ENCODE results near the gene TCF15. TPM values are rescaled to one million over a fixed set of nuclear protein-coding genes. Genes with fewer than 3 reads are reported as not detected.

Gene TCF15
- total and polyA plus RNA-seq, 4 donors, result not detected

- DNase-seq (ENCODE audit: low spot score), result no peak
- H3K9ac ChIP-seq (ENCODE audit: low read depth in 1 of 2, low read length in 2 of 2), result no peak overlapping the region
- H3K27me3 ChIP-seq (ENCODE audit: control insufficient read depth in 4 of 4, insufficient read depth in 4 of 4, low read length in 3 of 4), result peaks cover 0 to 6% (median 0%) of the 10 kb centered on the region in 4 donors
- TF ChIP-seq JUND (IDR thresholded peaks at IDR 0.05), result no peak
- H3K36me3 ChIP-seq (ENCODE audit: control insufficient read depth in 4 of 4, insufficient read depth in 3 of 4, low read depth in 1 of 4, low read length in 3 of 4), result no peaks in the 10 kb centered on the region
- H3K4me1 ChIP-seq (ENCODE audit: control insufficient read depth in 4 of 4, insufficient read depth in 4 of 4, low read length in 3 of 4), result no peaks in the 10 kb centered on the region
- no peak overlapping the region for H3K4me3 ChIP-seq (ENCODE audit: low read depth in 1 of 3, low read length in 3 of 3)
- H3K27ac ChIP-seq (ENCODE audit: low read depth in 1 of 2, low read length in 2 of 2), result no peak overlapping the region
- H3K9me3 ChIP-seq (ENCODE audit: control insufficient read depth in 4 of 4, low read length in 3 of 4), result no peaks in the 10 kb centered on the region
- WGBS, result 86% methylated on average over 3 of the region's 3 CpGs
These were observed 52.0 kb downstream of the TCF15 start for GRCh38 chr20:558117-558516.

- Histone ChIP-seq H3K9me3 (ENCODE audit: control insufficient read depth in 4 of 4, low read length in 3 of 4) (no peaks in the 10 kb centered on the region), H3K36me3 (ENCODE audit: control insufficient read depth in 4 of 4, insufficient read depth in 3 of 4, low read depth in 1 of 4, low read length in 3 of 4) (no peaks in the 10 kb centered on the region), H3K9ac (ENCODE audit: low read depth in 1 of 2, low read length in 2 of 2) (no peak overlapping the region), H3K27ac (ENCODE audit: low read depth in 1 of 2, low read length in 2 of 2) (no peak overlapping the region), H3K4me3 (ENCODE audit: low read depth in 1 of 3, low read length in 3 of 3) (no peak overlapping the region), H3K27me3 (ENCODE audit: control insufficient read depth in 4 of 4, insufficient read depth in 4 of 4, low read length in 3 of 4) (peaks cover 0 to 6% (median 0%) of the 10 kb centered on the region in 4 donors), H3K4me1 (ENCODE audit: control insufficient read depth in 4 of 4, insufficient read depth in 4 of 4, low read length in 3 of 4) (no peaks in the 10 kb centered on the region)
- 96% methylated on average over 2 of the region's 2 CpGs for WGBS
- TF ChIP-seq REST (IDR thresholded peaks at IDR 0.05), result no peak
- TF ChIP-seq FOXA1 (IDR thresholded peaks at IDR 0.05), result no peak
- DNase-seq (ENCODE audit: low spot score), result no peak
These were observed 53.1 kb downstream of the TCF15 start for GRCh38 chr20:556984-557383.

GRCh38 chr20:555976-556385, 54.1 kb downstream of the TCF15 start:
- 21% methylated on average over 6 of the region's 6 CpGs for WGBS
- DNase-seq (ENCODE audit: low spot score), result peak; percentile 51
- Histone ChIP-seq H3K9ac (ENCODE audit: low read depth in 1 of 2, low read length in 2 of 2) (no peak overlapping the region), H3K4me3 (ENCODE audit: low read depth in 1 of 3, low read length in 3 of 3) (no peak overlapping the region), H3K27ac (ENCODE audit: low read depth in 1 of 2, low read length in 2 of 2) (no peak overlapping the region), H3K27me3 (ENCODE audit: control insufficient read depth in 4 of 4, insufficient read depth in 4 of 4, low read length in 3 of 4) (peaks cover 0 to 6% (median 0%) of the 10 kb centered on the region in 4 donors), H3K36me3 (ENCODE audit: control insufficient read depth in 4 of 4, insufficient read depth in 3 of 4, low read depth in 1 of 4, low read length in 3 of 4) (no peaks in the 10 kb centered on the region), H3K9me3 (ENCODE audit: control insufficient read depth in 4 of 4, low read length in 3 of 4) (no peaks in the 10 kb centered on the region), H3K4me1 (ENCODE audit: control insufficient read depth in 4 of 4, insufficient read depth in 4 of 4, low read length in 3 of 4) (no peaks in the 10 kb centered on the region)
- TF ChIP-seq JUND (IDR thresholded peaks at IDR 0.05), result no peak
- no peak for TF ChIP-seq FOXA1 (IDR thresholded peaks at IDR 0.05)
- no peak for TF ChIP-seq RAD21 (IDR thresholded peaks at IDR 0.05)
- TF ChIP-seq FOXA2 (IDR thresholded peaks at IDR 0.05), result no peak
- TF ChIP-seq EGR1 (IDR thresholded peaks at IDR 0.05; ENCODE audit: low read depth in 2 of 2), result no peak
- TF ChIP-seq REST (IDR thresholded peaks at IDR 0.05), result no peak
- no peak for TF ChIP-seq ZBTB33 (IDR thresholded peaks at IDR 0.05)
- no peak for TF ChIP-seq ATF3 (IDR thresholded peaks at IDR 0.05)
- no peak for TF ChIP-seq YY1 (IDR thresholded peaks at IDR 0.05)
- TF ChIP-seq RXRA (IDR thresholded peaks at IDR 0.05), result no peak
- TF ChIP-seq NR2F2 (IDR thresholded peaks at IDR 0.05), result no peak
- no peak for TF ChIP-seq MAX (IDR thresholded peaks at IDR 0.05)
- TF ChIP-seq HNF4A (conservative IDR thresholded peaks at IDR 0.05), result no peak
- no peak for TF ChIP-seq CTCF (IDR thresholded peaks at IDR 0.05; ENCODE audit: low read depth, low read length, missing input control)
- TF ChIP-seq TAF1 (conservative IDR thresholded peaks at IDR 0.05), result no peak
- no peak for TF ChIP-seq SP1 (IDR thresholded peaks at IDR 0.05)
- TF ChIP-seq GABPA (IDR thresholded peaks at IDR 0.05 in 1 of 2, conservative IDR thresholded peaks at IDR 0.05 in 1 of 2), result no peak
- no peak for TF ChIP-seq HNF4G (IDR thresholded peaks at IDR 0.05)
